Measurements from ENCODE around the gene GAGE12F. TPM values are rescaled to one million over a fixed set of nuclear protein-coding genes. Genes with fewer than 3 reads are reported as not detected.
"Not testable (repeated sequence)": the region's sequence is repeated elsewhere in the genome, so short reads cannot be mapped to it uniquely, and the experiment has no call there.

Gene GAGE12F
- 2.2 and 2.8 TPM in 2 replicates for total RNA-seq (2014; rRNA removed; shearing (Covaris generic))

DNA sequence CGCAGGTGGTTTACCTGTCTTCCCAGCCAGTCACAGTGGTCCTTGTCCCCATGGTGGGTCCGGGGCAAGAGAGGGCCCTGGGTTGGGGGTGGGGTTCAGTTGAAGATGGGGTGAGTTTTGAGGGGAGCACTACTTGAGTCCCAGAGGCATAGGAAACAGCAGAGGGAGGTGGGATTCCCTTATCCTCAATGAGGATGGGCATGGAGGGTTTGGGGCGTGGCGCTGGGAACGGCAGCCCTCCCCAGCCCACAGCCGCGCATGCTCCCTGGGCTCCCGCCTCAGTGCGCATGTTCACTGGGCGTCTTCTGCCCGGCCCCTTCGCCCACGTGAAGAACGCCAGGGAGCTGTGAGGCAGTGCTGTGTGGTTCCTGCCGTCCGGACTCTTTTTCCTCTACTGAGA is at the start of gene GAGE12F:
GAGE12F (plus strand) TSS at position 301 of the 400 bp plus-strand sequence. CDS start 1,155 bp downstream, outside the sequence.
- not testable (repeated sequence) for DNase-seq (ENCODE audit: low read depth)

DNA sequence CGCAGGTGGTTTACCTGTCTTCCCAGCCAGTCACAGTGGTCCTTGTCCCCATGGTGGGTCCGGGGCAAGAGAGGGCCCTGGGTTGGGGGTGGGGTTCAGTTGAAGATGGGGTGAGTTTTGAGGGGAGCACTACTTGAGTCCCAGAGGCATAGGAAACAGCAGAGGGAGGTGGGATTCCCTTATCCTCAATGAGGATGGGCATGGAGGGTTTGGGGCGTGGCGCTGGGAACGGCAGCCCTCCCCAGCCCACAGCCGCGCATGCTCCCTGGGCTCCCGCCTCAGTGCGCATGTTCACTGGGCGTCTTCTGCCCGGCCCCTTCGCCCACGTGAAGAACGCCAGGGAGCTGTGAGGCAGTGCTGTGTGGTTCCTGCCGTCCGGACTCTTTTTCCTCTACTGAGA is 28.8 kb upstream of the GAGE12F start, which contains the start of gene GAGE12C:
GAGE12C (plus strand) TSS at position 301 of the 400 bp plus-strand sequence. CDS start 1,155 bp downstream, outside the sequence.
- not testable (repeated sequence) for DNase-seq (ENCODE audit: low read depth)

DNA sequence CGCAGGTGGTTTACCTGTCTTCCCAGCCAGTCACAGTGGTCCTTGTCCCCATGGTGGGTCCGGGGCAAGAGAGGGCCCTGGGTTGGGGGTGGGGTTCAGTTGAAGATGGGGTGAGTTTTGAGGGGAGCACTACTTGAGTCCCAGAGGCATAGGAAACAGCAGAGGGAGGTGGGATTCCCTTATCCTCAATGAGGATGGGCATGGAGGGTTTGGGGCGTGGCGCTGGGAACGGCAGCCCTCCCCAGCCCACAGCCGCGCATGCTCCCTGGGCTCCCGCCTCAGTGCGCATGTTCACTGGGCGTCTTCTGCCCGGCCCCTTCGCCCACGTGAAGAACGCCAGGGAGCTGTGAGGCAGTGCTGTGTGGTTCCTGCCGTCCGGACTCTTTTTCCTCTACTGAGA is 19.2 kb upstream of the GAGE12F start, which contains the start of gene GAGE12D:
GAGE12D (plus strand) TSS at position 301 of the 400 bp plus-strand sequence. CDS start 1,155 bp downstream, outside the sequence.
- DNase-seq (ENCODE audit: low read depth), result not testable (repeated sequence)

DNA sequence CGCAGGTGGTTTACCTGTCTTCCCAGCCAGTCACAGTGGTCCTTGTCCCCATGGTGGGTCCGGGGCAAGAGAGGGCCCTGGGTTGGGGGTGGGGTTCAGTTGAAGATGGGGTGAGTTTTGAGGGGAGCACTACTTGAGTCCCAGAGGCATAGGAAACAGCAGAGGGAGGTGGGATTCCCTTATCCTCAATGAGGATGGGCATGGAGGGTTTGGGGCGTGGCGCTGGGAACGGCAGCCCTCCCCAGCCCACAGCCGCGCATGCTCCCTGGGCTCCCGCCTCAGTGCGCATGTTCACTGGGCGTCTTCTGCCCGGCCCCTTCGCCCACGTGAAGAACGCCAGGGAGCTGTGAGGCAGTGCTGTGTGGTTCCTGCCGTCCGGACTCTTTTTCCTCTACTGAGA is 9.7 kb upstream of the GAGE12F start, which contains the start of gene GAGE12E:
GAGE12E (plus strand) TSS at position 301 of the 400 bp plus-strand sequence. CDS start 1,155 bp downstream, outside the sequence.
- DNase-seq (ENCODE audit: low read depth), result not testable (repeated sequence)

DNA sequence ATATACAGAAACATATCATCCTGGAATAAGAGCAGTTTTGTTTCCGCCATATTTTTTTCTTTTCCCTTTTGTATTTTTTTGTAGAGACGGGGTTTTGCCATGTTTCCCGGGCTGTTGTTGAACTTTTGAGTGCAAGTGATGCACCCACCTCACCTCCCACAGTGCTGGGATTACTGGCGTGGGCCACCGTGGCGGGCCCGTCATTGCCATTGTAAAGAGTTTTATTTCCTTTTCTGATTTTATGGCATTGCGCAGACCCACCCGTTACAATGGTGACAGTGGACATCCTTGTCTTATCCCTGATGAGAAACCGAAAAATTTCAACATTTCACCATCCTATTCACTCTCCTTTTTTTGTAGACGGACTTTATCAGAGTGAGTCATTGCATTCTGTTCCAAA is 8.1 kb downstream of the GAGE12F start:
- not testable (repeated sequence) for DNase-seq (ENCODE audit: low read depth)

GRCh38 chrX:49569152-49569551 is 8.5 kb downstream of the GAGE12F start:
- not testable (repeated sequence) for DNase-seq (ENCODE audit: low read depth)

GRCh38 chrX:49570100-49570499 is 9.5 kb downstream of the GAGE12F start, which contains the start of gene GAGE12G:
Gene GAGE12G, plus strand, starts transcription at chrX:49570400. Its CDS starts 1,155 bp downstream, at chrX:49571555.
- not testable (repeated sequence) for DNase-seq (ENCODE audit: low read depth)

DNA sequence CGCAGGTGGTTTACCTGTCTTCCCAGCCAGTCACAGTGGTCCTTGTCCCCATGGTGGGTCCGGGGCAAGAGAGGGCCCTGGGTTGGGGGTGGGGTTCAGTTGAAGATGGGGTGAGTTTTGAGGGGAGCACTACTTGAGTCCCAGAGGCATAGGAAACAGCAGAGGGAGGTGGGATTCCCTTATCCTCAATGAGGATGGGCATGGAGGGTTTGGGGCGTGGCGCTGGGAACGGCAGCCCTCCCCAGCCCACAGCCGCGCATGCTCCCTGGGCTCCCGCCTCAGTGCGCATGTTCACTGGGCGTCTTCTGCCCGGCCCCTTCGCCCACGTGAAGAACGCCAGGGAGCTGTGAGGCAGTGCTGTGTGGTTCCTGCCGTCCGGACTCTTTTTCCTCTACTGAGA is 19.0 kb downstream of the GAGE12F start, which contains the start of gene GAGE12H:
GAGE12H (plus strand) TSS at position 301 of the 400 bp plus-strand sequence. CDS start 1,155 bp downstream, outside the sequence.
- not testable (repeated sequence) for DNase-seq (ENCODE audit: low read depth)

DNA sequence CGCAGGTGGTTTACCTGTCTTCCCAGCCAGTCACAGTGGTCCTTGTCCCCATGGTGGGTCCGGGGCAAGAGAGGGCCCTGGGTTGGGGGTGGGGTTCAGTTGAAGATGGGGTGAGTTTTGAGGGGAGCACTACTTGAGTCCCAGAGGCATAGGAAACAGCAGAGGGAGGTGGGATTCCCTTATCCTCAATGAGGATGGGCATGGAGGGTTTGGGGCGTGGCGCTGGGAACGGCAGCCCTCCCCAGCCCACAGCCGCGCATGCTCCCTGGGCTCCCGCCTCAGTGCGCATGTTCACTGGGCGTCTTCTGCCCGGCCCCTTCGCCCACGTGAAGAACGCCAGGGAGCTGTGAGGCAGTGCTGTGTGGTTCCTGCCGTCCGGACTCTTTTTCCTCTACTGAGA is 28.6 kb downstream of the GAGE12F start, which contains the start of gene GAGE2A:
GAGE2A (plus strand) TSS at position 301 of the 400 bp plus-strand sequence. CDS start 1,155 bp downstream, outside the sequence.
- not testable (repeated sequence) for DNase-seq (ENCODE audit: low read depth)

- not testable (repeated sequence) for DNase-seq (ENCODE audit: low read depth)
Observed at GRCh38 chrX:49589769-49590478, 29.3 kb downstream of the GAGE12F start.

DNA sequence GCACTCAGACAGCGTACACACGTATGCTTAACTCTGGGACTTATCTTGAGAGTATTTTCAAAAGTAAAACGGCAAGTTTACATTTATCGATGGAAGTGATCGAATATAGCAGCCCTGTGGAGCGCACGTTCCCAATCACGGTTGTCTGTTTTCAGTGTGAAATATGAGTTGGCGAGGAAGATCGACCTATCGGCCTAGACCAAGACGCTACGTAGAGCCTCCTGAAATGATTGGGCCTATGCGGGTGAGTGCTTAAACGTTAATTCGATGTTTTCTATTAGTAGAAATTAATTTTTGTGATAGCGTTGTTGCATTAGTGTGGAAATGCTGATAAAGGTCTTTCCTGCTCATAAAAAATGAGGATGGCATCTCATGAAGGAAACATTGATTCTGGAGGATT is 29.8 kb downstream of the GAGE12F start:
- not testable (repeated sequence) for DNase-seq (ENCODE audit: low read depth)

DNA sequence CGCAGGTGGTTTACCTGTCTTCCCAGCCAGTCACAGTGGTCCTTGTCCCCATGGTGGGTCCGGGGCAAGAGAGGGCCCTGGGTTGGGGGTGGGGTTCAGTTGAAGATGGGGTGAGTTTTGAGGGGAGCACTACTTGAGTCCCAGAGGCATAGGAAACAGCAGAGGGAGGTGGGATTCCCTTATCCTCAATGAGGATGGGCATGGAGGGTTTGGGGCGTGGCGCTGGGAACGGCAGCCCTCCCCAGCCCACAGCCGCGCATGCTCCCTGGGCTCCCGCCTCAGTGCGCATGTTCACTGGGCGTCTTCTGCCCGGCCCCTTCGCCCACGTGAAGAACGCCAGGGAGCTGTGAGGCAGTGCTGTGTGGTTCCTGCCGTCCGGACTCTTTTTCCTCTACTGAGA is 38.1 kb downstream of the GAGE12F start, which contains the start of gene GAGE1:
GAGE1 (plus strand) TSS at position 301 of the 400 bp plus-strand sequence. CDS start 1,155 bp downstream, outside the sequence.
- not testable (repeated sequence) for DNase-seq (ENCODE audit: low read depth)

DNA sequence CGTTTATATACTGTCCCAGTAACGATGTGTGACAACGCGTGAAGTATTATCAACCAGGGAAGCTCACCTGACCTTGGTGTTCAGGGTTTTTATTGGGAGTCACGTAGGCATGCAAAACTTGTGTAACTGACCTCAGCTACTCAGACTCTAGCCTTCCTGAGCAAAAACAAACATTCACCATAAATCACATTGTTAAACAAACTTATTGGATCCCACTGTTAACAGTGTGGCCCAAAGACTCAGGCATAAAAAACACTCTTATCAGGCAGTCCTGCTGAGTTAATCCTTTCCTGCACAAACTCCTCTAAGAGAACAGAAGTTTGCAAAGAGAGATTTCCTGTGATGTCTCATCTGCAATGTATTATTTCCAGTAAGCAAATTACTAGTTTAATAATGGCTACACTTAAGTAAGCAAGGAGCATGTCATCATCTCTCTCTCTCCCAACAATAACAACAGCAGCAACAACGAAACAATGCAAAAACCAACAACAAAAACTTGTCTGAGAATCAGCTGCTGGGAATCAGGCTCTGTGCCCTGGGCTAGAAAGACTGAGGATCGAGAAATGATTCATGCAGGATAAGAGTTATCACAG is 50.2 kb downstream of the GAGE12F start:
- DNase-seq (ENCODE audit: low read depth), result peak; percentile 11

Other genes starting within 250 kb of the GAGE12F start
- not detected in 2 replicates for gene GAGE12J, start 238.8 kb upstream of the GAGE12F start, total RNA-seq (2014; rRNA removed; shearing (Covaris generic))
- gene GAGE13, start 229.3 kb upstream of the GAGE12F start, total RNA-seq (2014; rRNA removed; shearing (Covaris generic)), result 12.3 and 21.8 TPM in 2 replicates
- not detected in 2 replicates for gene GAGE12C, start 28.7 kb upstream of the GAGE12F start, total RNA-seq (2014; rRNA removed; shearing (Covaris generic))
- not detected in 2 replicates for gene GAGE12D, start 19.1 kb upstream of the GAGE12F start, total RNA-seq (2014; rRNA removed; shearing (Covaris generic))
- gene GAGE12E, start 9.6 kb upstream of the GAGE12F start, total RNA-seq (2014; rRNA removed; shearing (Covaris generic)), result not detected in 2 replicates
- gene GAGE12G, start 9.6 kb downstream of the GAGE12F start, total RNA-seq (2014; rRNA removed; shearing (Covaris generic)), result 1.9 and 2.8 TPM in 2 replicates
- not detected in 2 replicates for gene GAGE12H, start 19.1 kb downstream of the GAGE12F start, total RNA-seq (2014; rRNA removed; shearing (Covaris generic))
- 43.6 and 61.7 TPM in 2 replicates for gene GAGE2A, start 28.7 kb downstream of the GAGE12F start, total RNA-seq (2014; rRNA removed; shearing (Covaris generic))
- gene GAGE1, start 38.2 kb downstream of the GAGE12F start, total RNA-seq (2014; rRNA removed; shearing (Covaris generic)), result 57.2 and 91.5 TPM in 2 replicates
- gene PAGE1, start 135.1 kb downstream of the GAGE12F start, total RNA-seq (2014; rRNA removed; shearing (Covaris generic)), result 22.4 and 35.4 TPM in 2 replicates

Data from Daoy (cell line).